IMR-90 (cell line): ENCODE measurements around the gene ZBTB47. TPM values are rescaled to one million over a fixed set of nuclear protein-coding genes. Genes with fewer than 3 reads are reported as not detected.

Experiments
- ATAC-seq: fragments of 200-7000 bp; cut with Tn5 transposase; 2 replicates; pipeline ENCODE4 v1.9.1; 2020; ENCODE audit warnings: low read depth, mild to moderate bottlenecking, moderate library complexity
- BruUV-seq: library from RNA; stranded (reverse); fragments of 400-500 nt; replicated peaks from 2 replicates; lab custom pipeline; 2021; lab: Mats Ljungman, UMichigan
- CTCF ChIA-PET: fragments of 300-600 bp; formaldehyde crosslinking; extraction: SDS; loops from one replicate; lab custom pipeline; 2021; ENCODE audit warnings: antibody characterized with exemption; lab: Yijun Ruan, JAX
- POLR2A ChIA-PET: fragments of 300-600 bp; sonication (Branson Sonifier 250); formaldehyde crosslinking; loops from one replicate; lab custom pipeline; 2022; ENCODE audit warnings: antibody characterized with exemption; ENCODE audit not compliant: unreplicated experiment; lab: Charles Lee
- DNase-seq: peaks from one replicate; pipeline ENCODE4 v3.0.0; 2013
- H2AFZ ChIP-seq: replicated peaks from 2 replicates; pipeline ENCODE3; 2013; ENCODE audit warnings: low read length, mild to moderate bottlenecking; ENCODE audit not compliant: poor library complexity
- H2AK5ac ChIP-seq: 2 replicates; pipeline ENCODE4 v1.6.1; 2013; ENCODE audit warnings: low read depth, low read length, inconsistent platforms
- H2AK9ac ChIP-seq: replicated peaks from 2 replicates; pipeline ENCODE3; 2013; ENCODE audit warnings: mild to moderate bottlenecking, low read depth, low read length, moderate library complexity; ENCODE audit not compliant: poor library complexity
- H2BK120ac ChIP-seq: 2 replicates; pipeline ENCODE4 v1.6.1; 2013; ENCODE audit warnings: low read depth, low read length, inconsistent platforms
- H2BK15ac ChIP-seq: 3 replicates; pipeline ENCODE4 v1.6.1; 2013; ENCODE audit warnings: low read depth, low read length, inconsistent platforms
- H2BK20ac ChIP-seq: 2 replicates; pipeline ENCODE4 v1.6.1; 2013; ENCODE audit warnings: low read depth, mild to moderate bottlenecking, inconsistent platforms, low read length, moderate library complexity
- H2BK5ac ChIP-seq: 2 replicates; pipeline ENCODE4 v1.6.1; 2013; ENCODE audit warnings: mild to moderate bottlenecking, low read depth, low read length, inconsistent platforms; ENCODE audit not compliant: poor library complexity, severe bottlenecking
- H3K14ac ChIP-seq: replicated peaks from 2 replicates; pipeline ENCODE4 v1.6.1; 2013; ENCODE audit warnings: low read depth, low read length, inconsistent platforms
- H3K18ac ChIP-seq: 2 replicates; pipeline ENCODE4 v1.6.1; 2013; ENCODE audit warnings: low read depth, low read length, control low read depth
- H3K23ac ChIP-seq: 2 replicates; pipeline ENCODE4 v1.6.1; 2013; ENCODE audit warnings: low read depth, low read length, inconsistent platforms
- H3K27ac ChIP-seq: 2 replicates; pipeline ENCODE4 v1.5.1; 2013; ENCODE audit warnings: mild to moderate bottlenecking, control low read depth, low read length; ENCODE audit not compliant: insufficient read depth
- H3K27me3 ChIP-seq: 2 replicates; pipeline ENCODE4 v1.6.1; 2013; ENCODE audit warnings: low read length; ENCODE audit not compliant: control insufficient read depth, insufficient read depth
- H3K36me3 ChIP-seq: 2 replicates; pipeline ENCODE4 v1.6.1; 2013; ENCODE audit warnings: low read length, mixed read lengths; ENCODE audit not compliant: control insufficient read depth, insufficient read depth
- H3K4ac ChIP-seq: 2 replicates; pipeline ENCODE4 v1.6.1; 2013; ENCODE audit warnings: low read depth, low read length, inconsistent platforms
- H3K4me1 ChIP-seq: 2 replicates; pipeline ENCODE4 v1.6.1; 2013; ENCODE audit warnings: low read length, mixed read lengths; ENCODE audit not compliant: control insufficient read depth, insufficient read depth
- H3K4me2 ChIP-seq: 2 replicates; pipeline ENCODE4 v1.6.1; 2013; ENCODE audit warnings: low read depth, mild to moderate bottlenecking, control low read depth, low read length, moderate library complexity
- H3K4me3 ChIP-seq: 2 replicates; pipeline ENCODE4 v1.5.1; 2013; ENCODE audit warnings: low read depth, mild to moderate bottlenecking, control low read depth, low read length, moderate library complexity; ENCODE audit not compliant: insufficient read depth
- H3K56ac ChIP-seq: 2 replicates; pipeline ENCODE4 v1.6.1; 2013; ENCODE audit warnings: low read length, inconsistent platforms; ENCODE audit not compliant: insufficient read depth; ENCODE audit errors: extremely low read depth
- H3K79me1 ChIP-seq, 2 experiments: 2 replicates each; pipeline ENCODE4 v1.6.1; 2013; ENCODE audit warnings: low read length in 2 of 2, inconsistent platforms in 1 of 2, low read depth in 1 of 2
- H3K9ac ChIP-seq: 2 replicates; pipeline ENCODE4 v1.6.1; 2013; ENCODE audit warnings: low read depth, low read length, control low read depth
- H3K9me1 ChIP-seq: 2 replicates; pipeline ENCODE4 v1.6.1; 2013; ENCODE audit warnings: low read length, inconsistent platforms; ENCODE audit not compliant: insufficient read depth
- H3K9me3 ChIP-seq: 2 replicates; pipeline ENCODE4 v1.6.1; 2013; ENCODE audit warnings: low read length; ENCODE audit not compliant: control insufficient read depth, insufficient read depth
- H4K20me1 ChIP-seq: 2 replicates; pipeline ENCODE4 v1.6.1; 2013; ENCODE audit warnings: low read length, inconsistent platforms; ENCODE audit not compliant: insufficient read depth
- H4K5ac ChIP-seq: 2 replicates; pipeline ENCODE4 v1.6.1; 2013; ENCODE audit warnings: mild to moderate bottlenecking, low read depth, low read length, control low read depth
- H4K8ac ChIP-seq, 2 experiments: 2 replicates each; pipeline ENCODE4 v1.6.1; 2013; ENCODE audit warnings: low read depth in 2 of 2, low read length in 2 of 2, control low read depth in 1 of 2, inconsistent platforms in 1 of 2
- H4K91ac ChIP-seq: 2 replicates; pipeline ENCODE4 v1.6.1; 2013; ENCODE audit warnings: low read depth, low read length, inconsistent platforms; ENCODE audit not compliant: insufficient read depth
- CEBPB ChIP-seq: IDR thresholded peaks from 2 replicates; pipeline ENCODE4 v1.6.1; 2012; ENCODE audit warnings: low read depth, low read length, improper control_type of control experiment
- FOS ChIP-seq: fragments of 150-350 bp; IDR thresholded peaks from 2 replicates; pipeline ENCODE4 v1.6.1; 2016; ENCODE audit warnings: low read depth, low read length
- MAFK ChIP-seq: IDR thresholded peaks from 2 replicates; pipeline ENCODE4 v1.6.1; 2012; ENCODE audit warnings: low read depth, low read length, improper control_type of control experiment
- NFE2L2 ChIP-seq: fragments of 150-350 bp; IDR thresholded peaks from 2 replicates; pipeline ENCODE4 v1.6.1; 2016; ENCODE audit warnings: low read depth, mild to moderate bottlenecking, low read length
- POLR2A ChIP-seq: IDR thresholded peaks from 2 replicates; pipeline ENCODE4 v1.6.1; 2012; ENCODE audit warnings: mild to moderate bottlenecking, low read depth, low read length
- RAD21 ChIP-seq: IDR thresholded peaks from 2 replicates; pipeline ENCODE4 v1.6.1; 2012; ENCODE audit warnings: low read length, improper control_type of control experiment
- RCOR1 ChIP-seq: IDR thresholded peaks from 2 replicates; pipeline ENCODE4 v1.6.1; 2012; ENCODE audit warnings: mild to moderate bottlenecking, low read length, improper control_type of control experiment; ENCODE audit not compliant: insufficient replicate concordance
- RFX5 ChIP-seq: IDR thresholded peaks from 2 replicates; pipeline ENCODE4 v1.8.0; 2012; ENCODE audit warnings: low read depth, mild to moderate bottlenecking, low read length, moderate library complexity
- SMC3 ChIP-seq: fragments of 150-350 bp; IDR thresholded peaks from 2 replicates; pipeline ENCODE4 v1.6.1; 2016; ENCODE audit warnings: low read depth, mild to moderate bottlenecking, antibody characterized with exemption, low read length, moderate library complexity
- WGBS, 2 experiments: methylation state at CpG; one replicate each; pipeline versions ENCODE4 v1.1.5 to v1.1.7; 2013; ENCODE audit warnings: missing lambda C conversion rate in 2 of 2; ENCODE audit not compliant: insufficient read length in 1 of 2; ENCODE audit errors: extremely low coverage in 2 of 2; 5-methylcytosine and 5-hydroxymethylcytosine counted together
- dilution Hi-C: fragments of 300-500 bp; cut with HindIII; formaldehyde crosslinking; loops from one replicate; pipeline ENCODE4 v1.14.3; 2018; ENCODE audit warnings: low sequenced_read_pairs; ENCODE audit not compliant: unreplicated experiment
- in situ Hi-C: fragments of 300-500 bp; cut with MboI; formaldehyde crosslinking; loops from 3 replicates; pipeline ENCODE4 v1.14.3; 2019; ENCODE audit warnings: low sequenced_read_pairs, inconsistent platforms, mixed read lengths
- intact Hi-C: fragments of 100-400 bp; cut with micrococcal nuclease; formaldehyde crosslinking; loops from 2 replicates; pipeline ENCODE4 v1.10.0; 2022
- polyA plus RNA-seq, 3 experiments: library from polyadenylated mRNA; depleted of rRNA; stranded (reverse); fragments of >200 nt; gene quantifications; 2 replicates each; pipeline ENCODE4 v1.2.3, GENCODE V29; 2012; ENCODE audit warnings: low replicate concordance in 1 of 3
- total RNA-seq: library from RNA; depleted of rRNA; stranded (reverse); fragments of >200 nt; gene quantifications from 2 replicates; pipeline ENCODE4 v1.2.3, GENCODE V29; 2012
- TF ChIP-seq, protein P1 (sequence below): conservative IDR thresholded peaks from 2 replicates; pipeline ENCODE4 v1.5.1; 2012; ENCODE audit warnings: mild to moderate bottlenecking, low read depth, low read length, improper control_type of control experiment
- TF ChIP-seq, protein P2 (sequence below): fragments of 150-350 bp; IDR thresholded peaks from 2 replicates; pipeline ENCODE4 v1.6.1; 2017; ENCODE audit warnings: mild to moderate bottlenecking, antibody characterized with exemption, low read length, low read depth

Gene ZBTB47
- total and polyA plus RNA-seq, 2 of the 4 experiments (the other 2 are of a cell fraction) = 10.9 to 16.8 TPM

DNA sequence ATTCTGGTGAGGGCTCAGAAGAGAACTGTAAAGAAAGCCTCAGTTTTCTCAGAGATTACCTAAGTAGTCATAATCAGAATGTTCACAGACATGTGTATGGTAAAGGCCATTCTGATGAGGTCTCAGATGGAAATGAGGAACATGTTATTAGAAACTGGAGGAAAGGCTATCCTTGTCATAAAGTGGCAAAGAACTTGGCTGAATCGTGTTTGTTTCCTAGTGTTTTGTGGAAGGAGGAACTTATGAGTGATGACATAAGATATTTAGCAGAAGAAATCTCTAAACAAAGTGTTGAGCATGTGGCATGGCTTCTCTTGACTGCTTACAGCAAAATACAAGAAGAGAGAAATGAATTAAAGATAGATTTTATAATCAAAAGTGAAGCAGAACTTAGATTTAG, 19.0 kb downstream of the ZBTB47 start:
- H3K79me1 ChIP-seq = no peaks in the 10 kb centered on the region
- no peak overlapping the region for H3K9ac ChIP-seq
- peaks cover 5% of the 10 kb centered on the region for H3K9me3 ChIP-seq
- no peak overlapping the region for H4K91ac ChIP-seq
- H2AK9ac ChIP-seq = no peak overlapping the region
- no peak overlapping the region for H3K56ac ChIP-seq
- no peak overlapping the region for H3K14ac ChIP-seq
- no peak overlapping the region for H2BK20ac ChIP-seq
- POLR2A ChIA-PET = no interaction called here
- DNase-seq = no peak
- H3K27me3 ChIP-seq = peaks cover 10% of the 10 kb centered on the region
- no peak overlapping the region for H2BK120ac ChIP-seq
- WGBS, 2 experiments = no CpG with 5 or more reads among the region's 1 CpG
- H3K27ac ChIP-seq = no peak overlapping the region
- TF ChIP-seq MAFK (no peak), RCOR1 (no peak), SMC3 (no peak), NFE2L2 (no peak), RFX5 (no peak), CEBPB (no peak), POLR2A (no peak), FOS (no peak), RAD21 (no peak)
- TF ChIP-seq, protein P1, sequence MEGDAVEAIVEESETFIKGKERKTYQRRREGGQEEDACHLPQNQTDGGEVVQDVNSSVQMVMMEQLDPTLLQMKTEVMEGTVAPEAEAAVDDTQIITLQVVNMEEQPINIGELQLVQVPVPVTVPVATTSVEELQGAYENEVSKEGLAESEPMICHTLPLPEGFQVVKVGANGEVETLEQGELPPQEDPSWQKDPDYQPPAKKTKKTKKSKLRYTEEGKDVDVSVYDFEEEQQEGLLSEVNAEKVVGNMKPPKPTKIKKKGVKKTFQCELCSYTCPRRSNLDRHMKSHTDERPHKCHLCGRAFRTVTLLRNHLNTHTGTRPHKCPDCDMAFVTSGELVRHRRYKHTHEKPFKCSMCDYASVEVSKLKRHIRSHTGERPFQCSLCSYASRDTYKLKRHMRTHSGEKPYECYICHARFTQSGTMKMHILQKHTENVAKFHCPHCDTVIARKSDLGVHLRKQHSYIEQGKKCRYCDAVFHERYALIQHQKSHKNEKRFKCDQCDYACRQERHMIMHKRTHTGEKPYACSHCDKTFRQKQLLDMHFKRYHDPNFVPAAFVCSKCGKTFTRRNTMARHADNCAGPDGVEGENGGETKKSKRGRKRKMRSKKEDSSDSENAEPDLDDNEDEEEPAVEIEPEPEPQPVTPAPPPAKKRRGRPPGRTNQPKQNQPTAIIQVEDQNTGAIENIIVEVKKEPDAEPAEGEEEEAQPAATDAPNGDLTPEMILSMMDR = no peak
- TF ChIP-seq, protein P2, sequence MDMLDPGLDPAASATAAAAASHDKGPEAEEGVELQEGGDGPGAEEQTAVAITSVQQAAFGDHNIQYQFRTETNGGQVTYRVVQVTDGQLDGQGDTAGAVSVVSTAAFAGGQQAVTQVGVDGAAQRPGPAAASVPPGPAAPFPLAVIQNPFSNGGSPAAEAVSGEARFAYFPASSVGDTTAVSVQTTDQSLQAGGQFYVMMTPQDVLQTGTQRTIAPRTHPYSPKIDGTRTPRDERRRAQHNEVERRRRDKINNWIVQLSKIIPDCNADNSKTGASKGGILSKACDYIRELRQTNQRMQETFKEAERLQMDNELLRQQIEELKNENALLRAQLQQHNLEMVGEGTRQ = no peak
- no peaks in the 10 kb centered on the region for H3K36me3 ChIP-seq
- intact Hi-C loops (no loop called here), in situ Hi-C loops (no loop called here), dilution Hi-C loops (no loop called here)
- CTCF ChIA-PET = no interaction called here
- no peak for ATAC-seq
- H4K8ac ChIP-seq = no peak overlapping the region
- H3K4me1 ChIP-seq = no peaks in the 10 kb centered on the region; the same call in 1 of the 2 replicates
- H3K18ac ChIP-seq = no peak overlapping the region
- H2BK15ac ChIP-seq = no peak overlapping the region
- BruUV-seq = no TSS peak
- H4K20me1 ChIP-seq = no peaks in the 10 kb centered on the region
- H2AFZ ChIP-seq = no peak overlapping the region
- no peak overlapping the region for H2BK5ac ChIP-seq
- no peak overlapping the region for H4K5ac ChIP-seq
- H3K23ac ChIP-seq = no peak overlapping the region
- no peaks in the 10 kb centered on the region for H3K9me1 ChIP-seq
- H2AK5ac ChIP-seq = no peak overlapping the region
- H3K4me2 ChIP-seq = no peak overlapping the region
- H3K4ac ChIP-seq = no peak overlapping the region
- H3K4me3 ChIP-seq = no peak overlapping the region
